Testis (tissue), 5 donors: ENCODE measurements around the gene PRAMEF13. TPM values are rescaled to one million over a fixed set of nuclear protein-coding genes. Genes with fewer than 3 reads are reported as not detected.
"Not testable (repeated sequence)": the region's sequence is repeated elsewhere in the genome, so short reads cannot be mapped to it uniquely, and the experiment has no call there.

Experiments
- DNase-seq: peaks from one replicate; pipeline ENCODE4 v3.0.0-alpha.2; 2019
- H3K27ac ChIP-seq, 2 donors: fragments of 200-600 bp; sonication (generic); one replicate each; pipeline ENCODE4 v1.5.1; 2019
- H3K27me3 ChIP-seq: fragments of 200-600 bp; sonication (generic); one replicate; pipeline ENCODE4 v1.5.1; 2019
- H3K36me3 ChIP-seq: fragments of 200-600 bp; sonication (generic); one replicate; pipeline ENCODE4 v1.5.1; 2017; ENCODE audit warnings: low read depth; ENCODE audit errors: missing control alignments
- H3K4me1 ChIP-seq: fragments of 200-600 bp; sonication (generic); one replicate; pipeline ENCODE4 v1.5.1; 2019
- H3K4me3 ChIP-seq, 2 donors: fragments of 200-600 bp; sonication (generic); one replicate each; pipeline ENCODE4 v1.5.1; 2017 to 2019
- H3K9me3 ChIP-seq: fragments of 200-600 bp; sonication (generic); one replicate; pipeline ENCODE4 v1.5.1; 2017
- WGBS, 2 donors: methylation state at CpG; one replicate each; pipeline ENCODE4 v1.1.5; 2018; 5-methylcytosine and 5-hydroxymethylcytosine counted together
- intact Hi-C: fragments of 100-400 bp; cut with DNase I; formaldehyde crosslinking; loops from one replicate; pipeline ENCODE4 v1.15.1; 2023; ENCODE audit warnings: low total_unique reads
- long read RNA-seq, 2 donors: transcript quantifications; one replicate each; lab custom pipeline, GENCODE V29; 2026
- polyA plus RNA-seq: library from polyadenylated mRNA; stranded (reverse); fragments of 350-450 nt; fragmentation: Illumina TruSeq; extraction: RNeasy Lipid Tissue Mini Kit (QIAGEN cat#74804); gene quantifications from one replicate; pipeline ENCODE4 v1.2.3, GENCODE V29; 2014; ENCODE audit warnings: low read depth, low replicate concordance; ENCODE audit not compliant: insufficient read depth
- total RNA-seq, 2 donors: library from RNA; depleted of rRNA; stranded (reverse); fragments of >200 nt; gene quantifications; one replicate each; pipeline ENCODE4 v1.2.3, GENCODE V29; 2016

The PRAMEF13 gene, protein sequence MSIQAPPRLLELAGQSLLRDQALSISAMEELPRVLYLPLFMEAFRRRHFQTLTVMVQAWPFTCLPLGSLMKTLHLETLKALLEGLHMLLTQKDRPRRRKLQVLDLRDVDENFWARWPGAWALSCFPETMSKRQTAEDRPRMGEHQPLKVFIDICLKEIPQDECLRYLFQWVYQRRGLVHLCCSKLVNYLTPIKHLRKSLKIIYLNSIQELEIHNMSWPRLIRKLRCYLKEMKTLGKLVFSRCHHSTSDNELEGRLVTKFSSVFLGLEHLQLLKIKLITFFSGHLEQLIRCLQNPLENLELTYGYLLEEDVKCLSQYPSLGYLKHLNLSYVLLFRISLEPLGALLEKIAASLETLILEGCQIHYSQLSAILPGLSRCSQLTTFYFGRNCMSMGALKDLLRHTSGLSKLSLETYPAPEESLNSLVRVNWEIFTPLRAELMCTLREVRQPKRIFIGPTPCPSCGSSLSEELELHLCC
- total RNA-seq: not detected
- polyA plus RNA-seq: not detected
- long read RNA-seq, donor 1: 0 reads
- long read RNA-seq, donor 2: 0 reads

DNA sequence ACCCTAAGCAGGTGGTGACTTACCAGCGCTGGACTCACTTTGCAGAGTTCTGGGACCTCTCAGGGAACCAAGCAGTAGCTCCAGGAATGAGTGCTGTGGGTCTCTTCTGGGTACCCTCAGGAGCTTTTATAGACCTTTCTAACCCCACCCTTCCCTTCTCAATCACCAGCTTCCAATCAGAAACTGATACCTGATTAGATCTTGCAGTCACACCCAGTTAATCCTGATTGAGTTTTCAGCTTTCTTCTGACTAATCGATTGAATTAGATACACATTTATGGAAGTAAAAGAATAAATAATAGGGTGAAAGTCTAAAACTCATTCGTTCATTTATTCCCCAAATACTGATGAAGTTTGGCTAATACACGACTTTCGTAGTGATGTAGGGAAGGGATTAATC, at the start of gene PRAMEF13:
PRAMEF13 (minus strand) TSS at position 101 of the 400 bp plus-strand sequence. CDS start 1,820 bp downstream, outside the sequence.
- H3K27me3 ChIP-seq, H3K36me3 ChIP-seq, intact Hi-C loops, DNase-seq, H3K27ac ChIP-seq, H3K9me3 ChIP-seq, H3K4me1 ChIP-seq, H3K4me3 ChIP-seq: not testable (repeated sequence)
- WGBS, 2 donors: no CpG with 5 or more reads among the region's 5 CpGs

GRCh38 chr1:13247122-13247521, 45.9 kb upstream of the PRAMEF13 start:
- H3K27ac ChIP-seq, H3K36me3 ChIP-seq, H3K4me3 ChIP-seq, intact Hi-C loops, DNase-seq, H3K9me3 ChIP-seq, H3K27me3 ChIP-seq, H3K4me1 ChIP-seq: not testable (repeated sequence)
- WGBS, 2 donors: 67 to 73% methylated on average over 6 to 7 of the region's 7 CpGs

- H3K9me3 ChIP-seq, intact Hi-C loops, H3K4me3 ChIP-seq, DNase-seq, H3K27me3 ChIP-seq, H3K36me3 ChIP-seq, H3K27ac ChIP-seq, H3K4me1 ChIP-seq: not testable (repeated sequence)
- WGBS, 2 donors: 84 to 91% methylated on average over 2 of the region's 2 CpGs
These were observed 45.3 kb upstream of the PRAMEF13 start for GRCh38 chr1:13246554-13246871.

DNA sequence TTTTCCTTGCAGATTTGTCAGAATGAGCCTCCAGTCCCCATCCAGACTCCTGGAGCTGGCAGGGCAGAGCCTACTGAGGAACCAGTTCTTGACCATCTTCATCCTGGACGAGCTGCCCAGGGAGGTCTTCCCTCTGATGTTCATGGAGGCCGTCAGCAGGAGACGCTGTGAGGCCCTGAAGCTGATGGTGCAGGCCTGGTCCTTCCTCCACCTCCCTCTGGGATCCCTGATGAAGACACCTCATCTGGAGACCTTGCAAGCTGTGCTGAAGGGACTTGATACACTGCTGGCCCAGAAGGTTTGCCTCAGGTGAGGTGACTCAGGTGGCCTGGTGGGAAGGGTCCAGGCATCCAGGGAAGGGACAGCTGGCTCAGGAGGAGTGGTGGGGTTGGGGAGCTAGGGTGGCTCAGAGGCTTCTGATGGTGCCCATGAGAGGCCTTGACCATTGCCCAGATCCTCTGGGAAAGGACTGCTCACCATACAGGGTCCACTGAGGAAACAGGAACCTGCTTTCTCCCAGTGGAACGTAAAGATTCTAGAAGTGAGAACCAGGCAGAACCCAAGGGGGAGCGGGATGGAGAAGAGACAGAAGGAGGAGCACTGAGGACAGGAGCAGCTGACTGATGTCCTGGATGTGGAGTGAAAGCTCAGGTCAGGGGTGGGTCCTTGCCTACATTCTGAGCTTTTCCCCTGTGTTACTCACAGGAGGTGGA, 44.8 kb upstream of the PRAMEF13 start:
- H3K36me3 ChIP-seq, intact Hi-C loops, H3K9me3 ChIP-seq, H3K27ac ChIP-seq, H3K4me3 ChIP-seq, DNase-seq, H3K27me3 ChIP-seq, H3K4me1 ChIP-seq: not testable (repeated sequence)
- WGBS, 2 donors: 79 to 83% methylated on average over 5 of the region's 5 CpGs

DNA sequence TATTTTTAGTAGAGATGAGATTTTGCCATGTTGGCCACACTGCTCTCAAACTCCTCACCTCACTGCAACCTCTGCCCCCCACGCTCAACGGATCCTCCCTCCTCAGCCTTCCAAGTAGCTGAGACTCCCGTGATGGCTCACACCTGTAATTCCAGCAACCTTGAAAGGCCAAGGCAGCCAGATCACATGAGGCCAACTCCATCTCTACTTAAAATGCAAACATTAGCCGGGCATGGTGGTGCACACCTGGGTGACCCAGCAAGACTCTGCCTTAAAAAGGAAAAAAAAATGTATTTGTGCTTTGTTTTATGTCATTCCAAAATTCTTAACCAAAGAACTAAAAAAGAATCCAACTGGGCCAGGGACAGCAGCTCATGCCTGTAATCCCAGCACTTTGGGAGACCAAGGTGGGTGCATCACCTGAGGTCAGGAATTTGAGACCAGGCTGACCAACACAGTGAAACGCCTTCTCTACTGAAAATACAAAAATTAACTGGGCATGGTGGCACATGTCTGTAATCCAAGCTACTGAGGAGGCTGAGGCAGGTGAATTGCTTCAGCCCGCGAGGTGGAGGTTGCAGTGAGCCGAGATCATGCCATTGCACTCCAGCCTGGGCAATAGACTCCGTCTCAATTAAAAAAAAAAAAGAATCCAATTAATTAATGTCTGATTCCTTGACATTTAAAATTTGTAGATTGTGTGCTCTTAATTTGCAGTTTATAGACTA, 42.5 kb upstream of the PRAMEF13 start:
- 86 to 87% methylated on average over 9 of the region's 9 CpGs for WGBS, 2 donors
- H3K4me1 ChIP-seq, intact Hi-C loops, H3K36me3 ChIP-seq, H3K9me3 ChIP-seq, DNase-seq, H3K4me3 ChIP-seq, H3K27ac ChIP-seq, H3K27me3 ChIP-seq: not testable (repeated sequence)

DNA sequence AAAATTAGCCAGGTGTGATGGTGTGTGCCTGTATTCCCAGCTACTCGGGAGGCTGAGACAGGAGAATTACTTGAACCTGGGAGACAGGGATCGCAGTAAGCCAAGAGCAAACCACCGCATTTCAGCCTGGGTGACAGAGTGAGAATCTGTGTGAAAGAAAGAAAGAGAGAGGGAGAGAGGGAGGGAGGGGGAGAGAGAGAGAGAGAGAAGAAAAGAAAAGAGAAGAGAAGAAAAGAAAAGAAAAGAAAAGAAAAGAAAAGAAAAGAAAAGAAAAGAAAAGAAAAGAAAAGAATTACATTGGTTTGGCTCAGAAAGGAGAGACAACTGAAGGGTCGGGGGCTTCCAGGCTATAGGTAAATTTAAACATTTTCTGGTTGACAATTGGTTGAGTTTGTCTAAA, 38.4 kb upstream of the PRAMEF13 start:
- intact Hi-C loops, H3K4me3 ChIP-seq, H3K27me3 ChIP-seq, H3K27ac ChIP-seq, H3K9me3 ChIP-seq, DNase-seq, H3K4me1 ChIP-seq, H3K36me3 ChIP-seq: not testable (repeated sequence)
- 89 to 94% methylated on average over 4 of the region's 4 CpGs for WGBS, 2 donors

GRCh38 chr1:13237572-13237971, 36.4 kb upstream of the PRAMEF13 start:
- H3K36me3 ChIP-seq, H3K27me3 ChIP-seq, H3K9me3 ChIP-seq, H3K4me1 ChIP-seq, H3K27ac ChIP-seq, DNase-seq, H3K4me3 ChIP-seq, intact Hi-C loops: not testable (repeated sequence)
- 71% methylated on average over 4 of the region's 4 CpGs; no CpG with 5 or more reads in 1 of the 2 donors for WGBS, 2 donors

DNA sequence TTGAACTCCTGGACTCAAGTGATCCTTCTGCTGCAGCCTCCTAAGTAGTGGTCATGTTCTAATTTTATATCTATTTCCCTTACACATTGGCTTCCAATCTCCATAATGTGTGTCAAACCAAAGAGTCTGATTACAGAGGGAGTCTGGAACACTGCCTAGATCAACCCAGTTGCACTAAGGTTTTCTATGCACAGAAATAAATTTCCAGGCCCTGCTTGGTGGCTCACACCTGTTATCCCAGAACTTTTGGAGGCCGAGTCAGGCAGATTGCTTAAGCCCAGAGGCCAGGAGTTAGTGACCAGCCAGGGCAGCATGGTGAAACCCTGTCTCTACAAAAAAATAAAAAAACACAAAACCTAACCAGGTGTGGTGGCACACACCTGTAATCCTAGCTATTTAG, 32.8 kb upstream of the PRAMEF13 start:
- WGBS, 2 donors: 61 to 64% methylated on average over 1 of the region's 1 CpG
- not testable (repeated sequence) for H3K4me1 ChIP-seq

DNA sequence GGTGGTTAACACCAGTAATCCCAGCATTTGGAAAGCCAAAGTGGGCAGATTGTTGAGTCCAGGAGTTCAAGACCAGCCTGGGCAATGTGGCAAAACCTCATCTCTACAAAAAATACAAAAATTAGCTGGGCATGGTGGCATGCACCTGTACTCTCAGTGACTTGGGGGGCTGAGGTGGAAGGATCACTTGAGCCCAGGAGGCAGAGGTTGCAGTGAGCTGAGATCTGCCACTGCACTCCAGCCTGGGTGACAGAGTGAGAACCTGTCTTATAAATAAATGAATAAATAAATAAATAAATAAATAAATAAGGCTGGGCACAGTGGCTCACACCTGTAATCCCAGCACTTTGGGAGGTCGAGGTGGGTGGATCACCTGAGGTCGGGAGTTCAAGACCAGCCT, 30.8 kb upstream of the PRAMEF13 start:
- intact Hi-C loops, H3K27ac ChIP-seq, H3K9me3 ChIP-seq, DNase-seq, H3K36me3 ChIP-seq, H3K27me3 ChIP-seq, H3K4me1 ChIP-seq, H3K4me3 ChIP-seq: not testable (repeated sequence)
- WGBS, 2 donors: 72 to 81% methylated on average over 2 of the region's 2 CpGs

More for the DNA sequence above, 32.8 kb upstream of the PRAMEF13 start:
- H3K9me3 ChIP-seq, H3K36me3 ChIP-seq, H3K4me3 ChIP-seq, DNase-seq, H3K27me3 ChIP-seq, intact Hi-C loops, H3K27ac ChIP-seq: not testable (repeated sequence)

DNA sequence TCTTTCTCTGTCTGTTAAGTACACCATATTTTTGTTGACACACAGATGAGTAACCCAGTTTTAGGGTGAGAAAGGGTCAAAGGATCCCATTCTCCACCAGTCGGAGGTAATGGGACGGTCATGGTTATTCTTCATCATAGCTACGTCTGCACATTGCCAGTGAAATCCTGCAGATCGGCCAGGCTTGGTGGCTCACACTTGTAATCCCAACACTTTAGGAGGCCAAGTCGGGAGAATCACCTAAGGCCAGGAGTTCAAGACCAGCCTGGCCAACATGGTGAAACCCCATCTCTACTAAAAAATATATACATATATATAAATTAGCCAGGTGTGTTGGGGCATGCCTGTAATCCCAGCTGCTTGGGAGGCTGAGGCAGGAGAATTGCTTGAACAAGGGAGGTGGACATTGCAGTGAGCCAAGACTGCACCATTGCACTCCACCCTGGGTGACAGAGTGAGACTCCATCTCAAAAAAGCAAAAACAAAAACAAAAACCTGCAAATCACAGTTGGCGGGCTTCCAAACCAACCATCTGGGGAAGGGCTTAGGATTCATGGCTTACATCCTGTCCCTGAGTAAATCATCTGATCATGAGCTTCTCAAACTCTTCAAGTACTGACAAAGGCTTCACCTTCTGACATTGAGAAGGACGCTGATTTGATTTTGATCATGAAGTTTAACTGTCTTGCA, 30.0 kb upstream of the PRAMEF13 start:
- H3K4me3 ChIP-seq, H3K36me3 ChIP-seq, H3K4me1 ChIP-seq, H3K9me3 ChIP-seq, H3K27ac ChIP-seq, H3K27me3 ChIP-seq, intact Hi-C loops, DNase-seq: not testable (repeated sequence)
- 78 to 83% methylated on average over 7 of the region's 7 CpGs for WGBS, 2 donors

DNA sequence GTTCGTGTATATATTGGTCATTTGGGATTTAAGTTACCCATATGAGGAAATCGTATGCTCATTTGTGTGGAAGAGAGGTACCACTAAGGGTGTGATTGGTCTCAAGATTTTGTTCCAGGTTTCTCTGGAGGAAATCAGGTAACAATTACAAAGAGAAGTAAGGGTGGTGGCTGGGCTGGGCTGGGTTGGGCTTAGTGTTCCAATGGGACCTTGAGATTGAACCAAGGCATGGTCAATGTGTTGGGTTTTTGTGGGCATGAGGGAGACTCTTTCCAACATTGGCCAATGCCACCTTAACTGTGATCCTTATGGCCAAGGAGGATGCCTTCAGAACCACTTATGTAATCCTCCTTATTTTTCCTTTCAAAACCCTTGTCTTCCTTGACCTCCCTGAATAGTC, 29.4 kb upstream of the PRAMEF13 start:
- H3K27ac ChIP-seq, DNase-seq, H3K4me3 ChIP-seq, intact Hi-C loops, H3K4me1 ChIP-seq, H3K9me3 ChIP-seq, H3K36me3 ChIP-seq, H3K27me3 ChIP-seq: not testable (repeated sequence)
- WGBS, 2 donors: 78 to 86% methylated on average over 2 of the region's 2 CpGs
